GM21717 (cell line): ENCODE data around the gene TTLL4.

Experiments used
- ATAC-seq: cut with Tn5 transposase; IDR thresholded peaks from one replicate; pipeline ENCODE4 v1.9.1; 2021; ENCODE audit warnings: mild to moderate bottlenecking, moderate library complexity; ENCODE audit not compliant: unreplicated experiment

TTLL4 gene

GRCh38 chr2:218781691-218782527 lies 71.3 kb downstream of the TTLL4 start, which contains the start of gene CYP27A1:
Gene CYP27A1 (plus strand): TSS chr2:218782147. CDS start chr2:218782183, 36 bp downstream.
- no peak for ATAC-seq

- ATAC-seq, result no peak
These were observed 71.9 kb downstream of the TTLL4 start for GRCh38 chr2:218782528-218782844.

GRCh38 chr2:218783688-218784087 lies 73.1 kb downstream of the TTLL4 start:
- no peak for ATAC-seq

GRCh38 chr2:218785103-218785502 lies 74.5 kb downstream of the TTLL4 start:
- ATAC-seq, result no peak

- ATAC-seq, result no peak
These were observed 75.5 kb downstream of the TTLL4 start for GRCh38 chr2:218786133-218786532.

GRCh38 chr2:218788529-218789255 lies 78.1 kb downstream of the TTLL4 start:
- no peak for ATAC-seq

GRCh38 chr2:218792433-218792832 lies 81.8 kb downstream of the TTLL4 start:
- ATAC-seq, result no peak

GRCh38 chr2:218796691-218797090 lies 86.1 kb downstream of the TTLL4 start:
- ATAC-seq, result no peak

- no peak for ATAC-seq
These were observed 88.3 kb downstream of the TTLL4 start for GRCh38 chr2:218798767-218799504.

GRCh38 chr2:218799990-218800389 lies 89.4 kb downstream of the TTLL4 start:
- ATAC-seq, result no peak

GRCh38 chr2:218802386-218802994 lies 91.9 kb downstream of the TTLL4 start:
- no peak for ATAC-seq

- ATAC-seq, result no peak
These were observed 94.2 kb downstream of the TTLL4 start for GRCh38 chr2:218804817-218805216.
